Hepatocyte (in vitro differentiated cells): ENCODE measurements around the gene JARID2.

Source experiments
- CTCF ChIP-seq: fragments of 200-600 bp; sonication (generic); IDR thresholded peaks from 2 replicates; pipeline ENCODE4 v1.5.1; 2016; ENCODE audit warnings: antibody characterized with exemption, mild to moderate bottlenecking; ENCODE audit not compliant: poor library complexity
- EZH2 ChIP-seq: fragments of 200-600 bp; sonication (generic); IDR thresholded peaks from 2 replicates; pipeline ENCODE4 v1.6.1; 2016; ENCODE audit warnings: antibody characterized with exemption, mild to moderate bottlenecking, borderline replicate concordance

DNA sequence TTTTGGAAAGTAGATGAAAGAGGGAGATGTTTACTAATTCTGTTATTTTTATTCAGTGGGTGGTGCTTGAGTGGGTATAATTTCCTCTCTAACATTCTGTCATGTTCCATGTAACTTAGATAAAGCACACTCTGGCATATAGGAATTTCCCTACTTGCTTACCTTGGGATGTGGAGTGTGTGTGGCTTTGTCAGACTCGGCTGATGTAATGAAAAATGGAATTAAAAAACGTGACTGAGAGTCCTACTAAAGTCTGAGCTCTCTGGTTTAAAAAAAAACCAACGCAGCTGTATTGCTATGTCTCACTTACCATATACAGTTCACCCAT is 98.3 kb downstream of the JARID2 start:
- TF ChIP-seq CTCF (no peak), EZH2 (no peak)
